GM12878 (cell line): Measurements from ENCODE around the gene DNAJC12. TPM values are rescaled to one million over a fixed set of nuclear protein-coding genes. Genes with fewer than 3 reads are reported as not detected.
A peak's percentile ranks its signal among the peaks of the same experiment; 100 is the strongest.

Experiments used
- ATAC-seq: fragments of 200-7000 bp; cut with Tn5 transposase; 3 replicates; pipeline ENCODE4 v1.9.1; 2020; ENCODE audit warnings: mild to moderate bottlenecking, moderate library complexity
- BruUV-seq: library from RNA; stranded (reverse); fragments of 400-500 nt; replicated peaks from 2 replicates; lab custom pipeline; 2021; lab: Mats Ljungman, UMichigan
- CTCF ChIA-PET: fragments of 300-600 bp; sonication (Branson Sonifier 250); formaldehyde crosslinking; extraction: SDS; loops from one replicate; lab custom pipeline; 2021; ENCODE audit warnings: inconsistent platforms; lab: Yijun Ruan, JAX
- POLR2A ChIA-PET: fragments of 350-600 bp; formaldehyde crosslinking; extraction: SDS; loops from one replicate; lab custom pipeline; 2021; ENCODE audit warnings: inconsistent platforms; lab: Charles Lee
- RAD21 ChIA-PET: fragments of 300-600 bp; sonication (Branson Sonifier 250); formaldehyde crosslinking; loops from one replicate; lab custom pipeline; 2023; ENCODE audit warnings: antibody characterized with exemption; ENCODE audit not compliant: unreplicated experiment; lab: Charles Lee
- SMC1A ChIA-PET: fragments of 300-600 bp; sonication (Branson Sonifier 250); formaldehyde crosslinking; loops from one replicate; lab custom pipeline; 2023; ENCODE audit not compliant: unreplicated experiment, uncharacterized antibody; lab: Charles Lee
- DNase-seq: peaks from one replicate; pipeline ENCODE4 v3.0.0-alpha.2; 2011; ENCODE audit warnings: low read depth, low spot score
- FAIRE-seq: peaks from 3 replicates; lab custom pipeline; 2011; peaks lifted over from hg19 to GRCh38; lab: Jason Lieb, UNC
- H2AFZ ChIP-seq: 2 replicates; pipeline ENCODE4 v1.6.0; 2011; ENCODE audit warnings: low read depth, low read length, control low read depth; ENCODE audit not compliant: control insufficient read depth
- H3K27ac ChIP-seq: 2 replicates; pipeline ENCODE4 v1.5.1; 2011; ENCODE audit warnings: control low read depth; ENCODE audit not compliant: control insufficient read depth, insufficient read depth
- H3K27me3 ChIP-seq, 2 experiments: replicated peaks in 1 of 2; 2 replicates each; pipeline versions ENCODE4 v1.6.0 to v1.6.1; 2011; ENCODE audit warnings: low read length in 1 of 2; ENCODE audit not compliant: control insufficient read depth in 2 of 2, insufficient read depth in 2 of 2
- H3K36me3 ChIP-seq, 2 experiments: 2 replicates each; pipeline ENCODE4 v1.5.1; 2011; ENCODE audit warnings: low read length in 1 of 2; ENCODE audit not compliant: control insufficient read depth in 2 of 2, insufficient read depth in 2 of 2
- H3K4me1 ChIP-seq: 2 replicates; pipeline ENCODE4 v1.6.1; 2011; ENCODE audit warnings: mild to moderate bottlenecking, low read length, moderate library complexity, mixed read lengths; ENCODE audit not compliant: control insufficient read depth, insufficient read depth
- H3K4me2 ChIP-seq: 2 replicates; pipeline ENCODE4 v1.6.0; 2011; ENCODE audit warnings: control low read depth; ENCODE audit not compliant: control insufficient read depth, insufficient read depth
- H3K4me3 ChIP-seq: fragments of 200-600 bp; sonication (generic); 2 replicates; pipeline ENCODE4 v1.5.1; 2016
- H3K79me2 ChIP-seq: 2 replicates; pipeline ENCODE4 v1.6.0; 2011; ENCODE audit warnings: low read length; ENCODE audit not compliant: control insufficient read depth, insufficient read depth
- H3K9ac ChIP-seq: 2 replicates; pipeline ENCODE4 v1.8.0; 2011; ENCODE audit warnings: low read length, control low read depth, mixed read lengths; ENCODE audit not compliant: control insufficient read depth, insufficient read depth
- H3K9me3 ChIP-seq: replicated peaks from 3 replicates; pipeline ENCODE4 v1.5.1; 2011; ENCODE audit warnings: mild to moderate bottlenecking, low read length; ENCODE audit not compliant: control insufficient read depth, insufficient read depth
- H4K20me1 ChIP-seq: 2 replicates; pipeline ENCODE4 v1.6.0; 2011; ENCODE audit not compliant: control insufficient read depth, insufficient read depth
- CBFB ChIP-seq: IDR thresholded peaks from 2 replicates; pipeline ENCODE4 v1.6.1; 2016; ENCODE audit warnings: antibody characterized with exemption, low read depth
- CREM ChIP-seq: IDR thresholded peaks from 2 replicates; pipeline ENCODE4 v1.6.1; 2014; ENCODE audit warnings: antibody characterized with exemption, low read depth
- RUNX3 ChIP-seq: IDR thresholded peaks from 2 replicates; pipeline ENCODE4 v1.6.1; 2012; ENCODE audit warnings: low read length, inconsistent platforms
- SMARCA5 ChIP-seq: fragments of 450-650 bp; IDR thresholded peaks from 2 replicates; pipeline ENCODE4 v1.6.1; 2017; ENCODE audit warnings: mild to moderate bottlenecking
- SUPT20H ChIP-seq: IDR thresholded peaks from 2 replicates; pipeline ENCODE4 v1.6.1; 2011; ENCODE audit warnings: low read depth, mild to moderate bottlenecking, low read length, moderate library complexity, borderline replicate concordance; ENCODE audit not compliant: control insufficient read depth
- YBX1 ChIP-seq: fragments of 450-650 bp; IDR thresholded peaks from 2 replicates; pipeline ENCODE4 v1.6.1; 2016; ENCODE audit warnings: antibody characterized with exemption
- WGBS: methylation state at CpG from one replicate; pipeline ENCODE4 v1.1.6; 2016; ENCODE audit warnings: low lambda C conversion rate; ENCODE audit not compliant: insufficient replicate concordance, insufficient coverage; ENCODE audit errors: missing lambda C conversion rate; 5-methylcytosine and 5-hydroxymethylcytosine counted together
- in situ Hi-C: fragments of 300-500 bp; cut with MboI; formaldehyde crosslinking; loops from 9 replicates; pipeline ENCODE4 v1.14.3; 2018; ENCODE audit warnings: mixed read lengths
- intact Hi-C: fragments of 100-400 bp; cut with micrococcal nuclease; formaldehyde crosslinking; loops from one replicate; pipeline ENCODE4 v1.14.2; 2022; ENCODE audit not compliant: unreplicated experiment
- polyA plus RNA-seq, 11 experiments: library from polyadenylated mRNA; depleted of rRNA in 4 of 11; unstranded in 6 of 11; stranded (reverse) in 5 of 11; fragments of >200 nt; fragmentation: Nextera tagmentation in 4 of 11; fragmentation: Illumina TruSeq in 1 of 11; extraction: Ambion mirVana in 4 of 11; extraction: Trizol in 1 of 11; gene quantifications; 1 replicate in 1 of 11; 2 replicates in 10 of 11; pipeline versions ENCODE4 v1.2.1 to v1.2.3, GENCODE V29; 2011 to 2016; ENCODE audit warnings: inconsistent platforms in 2 of 11, missing spikeins in 2 of 11, low read depth in 1 of 11
- total RNA-seq, 4 experiments: library from RNA; depleted of rRNA in 3 of 4; stranded (reverse); fragments of >200 nt in 3 of 4; fragmentation: Illumina TruSeq in 1 of 4; extraction: Trizol in 1 of 4; gene quantifications; 2 replicates each; pipeline versions ENCODE4 v1.2.1 to v1.2.3, GENCODE V29; 2013 to 2021
- TF ChIP-seq, protein P1 (sequence below): fragments of 450-650 bp; IDR thresholded peaks from 2 replicates; pipeline ENCODE4 v1.6.1; 2014; ENCODE audit warnings: mild to moderate bottlenecking
- TF ChIP-seq, protein P2 (sequence below): fragments of 150-350 bp; IDR thresholded peaks from 2 replicates; pipeline ENCODE4 v1.6.1; 2014; ENCODE audit warnings: mild to moderate bottlenecking, low read depth, low read length
- TF ChIP-seq, protein P3 (sequence below): fragments of 450-650 bp; IDR thresholded peaks from 2 replicates; pipeline ENCODE4 v1.6.1; 2016; ENCODE audit warnings: mild to moderate bottlenecking, moderate library complexity, borderline replicate concordance
- TF ChIP-seq, protein P4 (sequence below): IDR thresholded peaks from 2 replicates; pipeline ENCODE4 v1.6.1; 2011; ENCODE audit warnings: borderline replicate concordance, low read depth, mild to moderate bottlenecking, moderate library complexity, low read length; ENCODE audit not compliant: insufficient read depth, poor library complexity, severe bottlenecking
- TF ChIP-seq, protein P5 (sequence below): fragments of 450-650 bp; conservative IDR thresholded peaks from 2 replicates; pipeline ENCODE4 v1.6.1; 2017; ENCODE audit warnings: mild to moderate bottlenecking, moderate library complexity

Gene DNAJC12
- total and polyA plus RNA-seq, 10 of the 15 experiments (the other 5 are each of a cell fraction or from before 2014, with no cell fraction given): 1.1 to 4.5 (median 3.0) TPM

DNA sequence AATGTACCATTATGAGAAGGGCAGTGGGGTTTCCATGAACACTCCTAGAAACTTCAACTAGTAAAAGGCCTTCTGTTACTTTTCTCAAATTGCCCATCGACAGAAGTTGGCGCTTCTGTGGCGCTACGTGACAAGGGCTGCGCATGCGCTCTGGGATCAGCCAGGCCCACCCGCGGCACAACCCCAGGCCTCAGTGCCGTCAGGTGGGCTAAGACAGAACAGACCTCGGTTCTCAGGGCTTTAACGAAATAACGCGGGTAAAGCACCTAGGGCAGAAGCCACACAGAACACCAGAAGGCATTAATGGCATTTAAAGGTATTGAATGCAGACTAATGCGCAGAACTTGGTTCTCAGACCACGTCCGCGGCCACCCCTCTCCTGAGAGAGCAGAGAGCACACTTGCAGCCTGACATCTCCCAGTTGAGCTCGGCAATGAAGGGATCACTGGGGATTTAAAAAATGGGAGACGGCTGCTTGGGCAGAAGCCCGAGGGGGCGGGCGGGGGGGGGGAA, 74.4 kb downstream of the DNAJC12 start:
- peak; percentile 35 for FAIRE-seq
- H3K27me3 ChIP-seq: no peaks in the 10 kb centered on the region
- H3K4me2 ChIP-seq: peak overlapping the region; percentile 87
- ChIA-PET SMC1A (interaction anchor here (1.4 to 3.1 kb wide), 4 partner anchors 9 to 98 kb away, joined by 3 to 24 read pairs (median 8); partner anchors contain the start of gene CTNNA3), RAD21 (interaction anchor here (0.8 to 2.1 kb wide), 7 partner anchors 10 to 794 kb away, joined by 3 to 23 read pairs (median 8); partner anchors contain the start of gene CTNNA3), CTCF (interaction anchor here (1.2 to 2.5 kb wide), 5 partner anchors 16 to 97 kb away, joined by 3 to 17 read pairs (median 9); partner anchors contain the start of gene CTNNA3), POLR2A (interaction anchor here (0.7 to 1.6 kb wide), 2 partner anchors 21 to 66 kb away, joined by 3 to 6 read pairs; no protein-coding TSS in a partner anchor)
- H3K79me2 ChIP-seq: no peaks in the 10 kb centered on the region
- no TSS peak for BruUV-seq
- no peaks in the 10 kb centered on the region for H3K36me3 ChIP-seq
- 1% methylated on average over 21 of the region's 22 CpGs for WGBS
- ATAC-seq: peak; percentile 36
- in situ Hi-C loops: no loop called here
- intact Hi-C loops: no loop called here
- no peak for DNase-seq
- peak overlapping the region; percentile 86; the same call in 1 of the 2 replicates for H3K4me3 ChIP-seq
- peak overlapping the region; percentile 65 for H3K27ac ChIP-seq
- no peaks in the 10 kb centered on the region for H4K20me1 ChIP-seq
- H3K9me3 ChIP-seq: no peaks in the 10 kb centered on the region; the same call in 1 of the 3 replicates
- peak overlapping the region; percentile 95 for H2AFZ ChIP-seq
- peak overlapping the region; percentile 91; the same call in 1 of the 2 replicates for H3K9ac ChIP-seq
- no peaks in the 10 kb centered on the region for H3K4me1 ChIP-seq
- TF ChIP-seq, protein P1, sequence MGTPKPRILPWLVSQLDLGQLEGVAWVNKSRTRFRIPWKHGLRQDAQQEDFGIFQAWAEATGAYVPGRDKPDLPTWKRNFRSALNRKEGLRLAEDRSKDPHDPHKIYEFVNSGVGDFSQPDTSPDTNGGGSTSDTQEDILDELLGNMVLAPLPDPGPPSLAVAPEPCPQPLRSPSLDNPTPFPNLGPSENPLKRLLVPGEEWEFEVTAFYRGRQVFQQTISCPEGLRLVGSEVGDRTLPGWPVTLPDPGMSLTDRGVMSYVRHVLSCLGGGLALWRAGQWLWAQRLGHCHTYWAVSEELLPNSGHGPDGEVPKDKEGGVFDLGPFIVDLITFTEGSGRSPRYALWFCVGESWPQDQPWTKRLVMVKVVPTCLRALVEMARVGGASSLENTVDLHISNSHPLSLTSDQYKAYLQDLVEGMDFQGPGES: no peak; the same call in 1 of the 2 replicates
- 0 out of 2 replicates have a peak, but pooled peaks have one; percentile 11 for TF ChIP-seq CREM
- TF ChIP-seq YBX1: no peak
- 0 out of 2 replicates have a peak, but pooled peaks have one; percentile 4 for TF ChIP-seq SMARCA5
- TF ChIP-seq, protein P2, sequence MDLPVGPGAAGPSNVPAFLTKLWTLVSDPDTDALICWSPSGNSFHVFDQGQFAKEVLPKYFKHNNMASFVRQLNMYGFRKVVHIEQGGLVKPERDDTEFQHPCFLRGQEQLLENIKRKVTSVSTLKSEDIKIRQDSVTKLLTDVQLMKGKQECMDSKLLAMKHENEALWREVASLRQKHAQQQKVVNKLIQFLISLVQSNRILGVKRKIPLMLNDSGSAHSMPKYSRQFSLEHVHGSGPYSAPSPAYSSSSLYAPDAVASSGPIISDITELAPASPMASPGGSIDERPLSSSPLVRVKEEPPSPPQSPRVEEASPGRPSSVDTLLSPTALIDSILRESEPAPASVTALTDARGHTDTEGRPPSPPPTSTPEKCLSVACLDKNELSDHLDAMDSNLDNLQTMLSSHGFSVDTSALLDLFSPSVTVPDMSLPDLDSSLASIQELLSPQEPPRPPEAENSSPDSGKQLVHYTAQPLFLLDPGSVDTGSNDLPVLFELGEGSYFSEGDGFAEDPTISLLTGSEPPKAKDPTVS: no peak
- TF ChIP-seq CBFB: 0 out of 2 replicates have a peak, but pooled peaks have one; percentile 1
- TF ChIP-seq, protein P3, sequence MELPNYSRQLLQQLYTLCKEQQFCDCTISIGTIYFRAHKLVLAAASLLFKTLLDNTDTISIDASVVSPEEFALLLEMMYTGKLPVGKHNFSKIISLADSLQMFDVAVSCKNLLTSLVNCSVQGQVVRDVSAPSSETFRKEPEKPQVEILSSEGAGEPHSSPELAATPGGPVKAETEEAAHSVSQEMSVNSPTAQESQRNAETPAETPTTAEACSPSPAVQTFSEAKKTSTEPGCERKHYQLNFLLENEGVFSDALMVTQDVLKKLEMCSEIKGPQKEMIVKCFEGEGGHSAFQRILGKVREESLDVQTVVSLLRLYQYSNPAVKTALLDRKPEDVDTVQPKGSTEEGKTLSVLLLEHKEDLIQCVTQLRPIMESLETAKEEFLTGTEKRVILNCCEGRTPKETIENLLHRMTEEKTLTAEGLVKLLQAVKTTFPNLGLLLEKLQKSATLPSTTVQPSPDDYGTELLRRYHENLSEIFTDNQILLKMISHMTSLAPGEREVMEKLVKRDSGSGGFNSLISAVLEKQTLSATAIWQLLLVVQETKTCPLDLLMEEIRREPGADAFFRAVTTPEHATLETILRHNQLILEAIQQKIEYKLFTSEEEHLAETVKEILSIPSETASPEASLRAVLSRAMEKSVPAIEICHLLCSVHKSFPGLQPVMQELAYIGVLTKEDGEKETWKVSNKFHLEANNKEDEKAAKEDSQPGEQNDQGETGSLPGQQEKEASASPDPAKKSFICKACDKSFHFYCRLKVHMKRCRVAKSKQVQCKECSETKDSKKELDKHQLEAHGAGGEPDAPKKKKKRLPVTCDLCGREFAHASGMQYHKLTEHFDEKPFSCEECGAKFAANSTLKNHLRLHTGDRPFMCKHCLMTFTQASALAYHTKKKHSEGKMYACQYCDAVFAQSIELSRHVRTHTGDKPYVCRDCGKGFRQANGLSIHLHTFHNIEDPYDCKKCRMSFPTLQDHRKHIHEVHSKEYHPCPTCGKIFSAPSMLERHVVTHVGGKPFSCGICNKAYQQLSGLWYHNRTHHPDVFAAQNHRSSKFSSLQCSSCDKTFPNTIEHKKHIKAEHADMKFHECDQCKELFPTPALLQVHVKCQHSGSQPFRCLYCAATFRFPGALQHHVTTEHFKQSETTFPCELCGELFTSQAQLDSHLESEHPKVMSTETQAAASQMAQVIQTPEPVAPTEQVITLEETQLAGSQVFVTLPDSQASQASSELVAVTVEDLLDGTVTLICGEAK: no peak
- TF ChIP-seq RUNX3: no peak
- TF ChIP-seq SUPT20H: no peak
- TF ChIP-seq, protein P4, sequence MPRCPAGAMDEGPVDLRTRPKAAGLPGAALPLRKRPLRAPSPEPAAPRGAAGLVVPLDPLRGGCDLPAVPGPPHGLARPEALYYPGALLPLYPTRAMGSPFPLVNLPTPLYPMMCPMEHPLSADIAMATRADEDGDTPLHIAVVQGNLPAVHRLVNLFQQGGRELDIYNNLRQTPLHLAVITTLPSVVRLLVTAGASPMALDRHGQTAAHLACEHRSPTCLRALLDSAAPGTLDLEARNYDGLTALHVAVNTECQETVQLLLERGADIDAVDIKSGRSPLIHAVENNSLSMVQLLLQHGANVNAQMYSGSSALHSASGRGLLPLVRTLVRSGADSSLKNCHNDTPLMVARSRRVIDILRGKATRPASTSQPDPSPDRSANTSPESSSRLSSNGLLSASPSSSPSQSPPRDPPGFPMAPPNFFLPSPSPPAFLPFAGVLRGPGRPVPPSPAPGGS: no peak
- TF ChIP-seq, protein P5, sequence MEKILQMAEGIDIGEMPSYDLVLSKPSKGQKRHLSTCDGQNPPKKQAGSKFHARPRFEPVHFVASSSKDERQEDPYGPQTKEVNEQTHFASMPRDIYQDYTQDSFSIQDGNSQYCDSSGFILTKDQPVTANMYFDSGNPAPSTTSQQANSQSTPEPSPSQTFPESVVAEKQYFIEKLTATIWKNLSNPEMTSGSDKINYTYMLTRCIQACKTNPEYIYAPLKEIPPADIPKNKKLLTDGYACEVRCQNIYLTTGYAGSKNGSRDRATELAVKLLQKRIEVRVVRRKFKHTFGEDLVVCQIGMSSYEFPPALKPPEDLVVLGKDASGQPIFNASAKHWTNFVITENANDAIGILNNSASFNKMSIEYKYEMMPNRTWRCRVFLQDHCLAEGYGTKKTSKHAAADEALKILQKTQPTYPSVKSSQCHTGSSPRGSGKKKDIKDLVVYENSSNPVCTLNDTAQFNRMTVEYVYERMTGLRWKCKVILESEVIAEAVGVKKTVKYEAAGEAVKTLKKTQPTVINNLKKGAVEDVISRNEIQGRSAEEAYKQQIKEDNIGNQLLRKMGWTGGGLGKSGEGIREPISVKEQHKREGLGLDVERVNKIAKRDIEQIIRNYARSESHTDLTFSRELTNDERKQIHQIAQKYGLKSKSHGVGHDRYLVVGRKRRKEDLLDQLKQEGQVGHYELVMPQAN: 0 out of 2 replicates have a peak, but pooled peaks have one; percentile 19
